RWPE1 (cell line): ENCODE measurements around the gene TMPRSS2.

Source experiments
- CTCF ChIA-PET: fragments of 350-600 bp; sonication (Branson Sonifier 250); formaldehyde crosslinking; extraction: SDS; loops from one replicate; lab custom pipeline; 2021; lab: Yijun Ruan, JAX
- POLR2A ChIA-PET: fragments of 400-600 bp; formaldehyde crosslinking; extraction: SDS; loops from one replicate; lab custom pipeline; 2020; ENCODE audit warnings: antibody characterized with exemption; ENCODE audit not compliant: low non-redundant PET; lab: Yijun Ruan, JAX
- DNase-seq: peaks from one replicate; pipeline ENCODE4 v3.0.0; 2012; ENCODE audit warnings: low spot score
- H3K27ac ChIP-seq: fragments of 450-650 bp; 2 replicates; pipeline ENCODE4 v1.5.1; 2017
- CTCF ChIP-seq: fragments of 450-650 bp; conservative IDR thresholded peaks from 2 replicates; pipeline ENCODE4 v1.5.1; 2017; ENCODE audit warnings: low read depth, mild to moderate bottlenecking

TMPRSS2 gene

DNA sequence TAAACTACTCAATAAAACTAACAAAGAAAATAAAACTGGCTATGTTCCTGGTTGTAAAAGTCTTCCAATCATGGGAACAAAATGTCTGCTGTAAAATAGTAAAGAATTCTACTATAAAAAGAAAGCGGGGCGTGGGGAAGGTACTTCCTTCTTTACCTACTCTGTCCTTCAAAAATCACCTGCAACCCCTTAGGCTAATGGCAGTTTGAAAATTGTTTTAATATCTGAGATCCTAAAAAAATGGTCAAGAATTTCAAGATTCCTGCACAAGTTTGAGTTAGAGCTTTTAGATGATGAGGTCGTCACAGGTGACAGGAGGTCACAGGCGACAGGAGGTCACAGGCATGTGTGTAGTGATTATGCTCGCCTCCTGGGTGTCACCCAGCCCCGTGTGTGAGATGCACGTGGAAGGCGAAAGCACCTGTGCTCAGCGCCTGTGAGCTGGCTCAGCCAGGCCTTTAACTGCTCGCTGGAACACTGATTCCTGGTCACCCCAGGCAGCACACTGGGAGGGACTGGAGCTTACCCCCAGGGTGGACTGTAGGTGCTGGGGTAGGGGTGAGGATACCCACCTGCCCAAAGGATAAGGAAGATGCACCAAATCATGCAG is 18.6 kb upstream of the TMPRSS2 start:
- CTCF ChIA-PET = no interaction called here
- H3K27ac ChIP-seq = no peak overlapping the region
- POLR2A ChIA-PET = no interaction called here

GRCh38 chr21:41523175-41523574 is 15.2 kb upstream of the TMPRSS2 start:
- H3K27ac ChIP-seq = no peak overlapping the region
- no peak for DNase-seq
- TF ChIP-seq CTCF = no peak
- ChIA-PET CTCF (interaction anchor here (0.6 kb wide), 2 partner anchors 97 to 1772 kb away, joined by 3 to 4 read pairs; partner anchors contain the start of gene MX1), POLR2A (no interaction called here)

More for the DNA sequence above, 18.6 kb upstream of the TMPRSS2 start:
- DNase-seq = no peak
- no peak for TF ChIP-seq CTCF

DNA sequence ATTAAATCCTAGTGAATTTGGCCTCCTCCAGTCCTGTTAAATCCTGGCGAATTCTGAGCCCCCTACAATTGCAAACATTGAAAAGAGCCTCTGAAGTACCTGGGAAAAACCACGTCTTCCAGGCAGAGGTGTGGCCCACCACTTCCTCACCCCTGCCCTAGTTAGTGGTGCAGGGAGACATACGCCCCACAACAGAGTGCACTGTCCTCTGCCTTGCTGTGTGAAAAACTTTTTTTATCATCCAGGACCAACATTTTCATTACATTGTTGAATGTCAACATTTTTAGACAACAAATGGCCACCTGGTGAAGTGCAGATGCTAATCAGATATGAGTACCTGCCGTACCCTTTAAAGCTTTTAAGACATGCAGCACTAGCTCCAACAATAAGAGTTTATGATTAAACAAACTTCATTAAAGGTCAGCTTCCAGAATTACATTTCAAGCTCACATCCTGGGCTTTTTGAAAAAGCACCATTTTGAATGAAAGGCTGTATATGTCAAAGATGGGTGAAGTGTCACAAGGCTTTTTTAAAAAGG is 13.6 kb upstream of the TMPRSS2 start:
- ChIA-PET CTCF (interaction anchor here (0.8 kb wide), 1 partner anchor 69 kb away, joined by 3 read pairs; no protein-coding TSS in a partner anchor), POLR2A (no interaction called here)
- no peak overlapping the region for H3K27ac ChIP-seq
- TF ChIP-seq CTCF = no peak
- DNase-seq = no peak

DNA sequence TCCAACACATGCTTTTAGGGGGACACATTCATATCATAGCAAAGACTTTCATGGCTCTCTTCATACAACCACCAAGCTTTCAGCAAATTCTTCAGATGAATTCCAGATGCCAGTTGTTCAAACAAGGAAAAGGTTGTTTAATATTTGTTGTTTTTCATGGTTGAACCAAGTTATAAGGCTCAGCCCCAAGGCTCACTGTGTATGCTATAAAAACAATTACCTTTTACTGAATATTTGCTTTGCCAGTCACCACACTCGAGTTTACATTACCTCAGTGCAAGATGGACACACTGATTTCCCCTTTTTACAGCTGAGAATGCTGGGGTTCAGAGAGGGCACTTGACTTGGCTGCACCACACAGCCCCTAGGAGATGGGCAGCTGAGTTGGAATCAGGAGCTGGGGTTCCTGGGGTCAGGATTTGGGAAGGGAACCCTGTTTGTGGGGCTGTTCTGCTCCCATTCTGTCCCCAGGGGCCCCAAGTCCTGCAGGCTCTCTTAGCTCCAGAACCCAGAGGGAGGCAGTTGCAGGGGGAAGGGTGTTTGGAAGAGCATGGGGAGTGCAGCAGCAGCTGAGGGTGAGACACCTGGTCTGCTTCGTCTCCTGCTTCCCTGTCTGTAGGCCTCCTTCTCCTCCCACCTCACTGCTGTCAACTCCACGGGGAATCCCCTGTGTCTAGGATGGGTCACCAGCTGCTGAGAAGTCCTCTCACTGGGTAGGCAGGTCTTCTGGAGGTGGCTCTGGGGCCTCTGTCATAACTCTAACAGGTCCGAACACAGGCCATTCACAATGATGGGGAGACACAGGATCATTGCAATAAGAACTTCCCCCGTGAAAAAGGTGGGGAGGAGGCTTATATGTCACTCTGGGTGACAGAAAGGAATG is 12.8 kb upstream of the TMPRSS2 start:
- no peak for TF ChIP-seq CTCF
- POLR2A ChIA-PET = no interaction called here
- CTCF ChIA-PET = interaction anchor here (0.7 to 0.8 kb wide), 2 partner anchors 53 to 68 kb away, joined by 3 read pairs; no protein-coding TSS in a partner anchor
- no peak for DNase-seq
- no peak overlapping the region for H3K27ac ChIP-seq

- POLR2A ChIA-PET = no interaction called here
- CTCF ChIA-PET = no interaction called here
- no peak for DNase-seq
These were observed 12.0 kb upstream of the TMPRSS2 start for GRCh38 chr21:41519806-41520559.

More at GRCh38 chr21:41519806-41520559, 12.0 kb upstream of the TMPRSS2 start:
- no peak overlapping the region for H3K27ac ChIP-seq
- no peak for TF ChIP-seq CTCF
